Activated CD8-positive, alpha-beta memory T cell treated with anti-CD3 and anti-CD28 coated beads, Interleukin-2, amount 50 U/mL, for 24 hours (primary cell): Measurements from ENCODE around the gene ADK.
"Not testable (repeated sequence)": the region's sequence is repeated elsewhere in the genome, so short reads cannot be mapped to it uniquely, and the experiment has no call there.

ENCODE experiments used
- DNase-seq: peaks from one replicate; pipeline ENCODE4 v3.0.0-alpha.2; 2020; ENCODE audit errors: extremely low read depth

ADK gene

GRCh38 chr10:74150990-74151878 lies at the start of gene ADK:
TSS of gene ADK (plus strand) at chr10:74151221. CDS start at chr10:74151279, 58 bp downstream.
- DNase-seq, result peak; percentile 100

DNA sequence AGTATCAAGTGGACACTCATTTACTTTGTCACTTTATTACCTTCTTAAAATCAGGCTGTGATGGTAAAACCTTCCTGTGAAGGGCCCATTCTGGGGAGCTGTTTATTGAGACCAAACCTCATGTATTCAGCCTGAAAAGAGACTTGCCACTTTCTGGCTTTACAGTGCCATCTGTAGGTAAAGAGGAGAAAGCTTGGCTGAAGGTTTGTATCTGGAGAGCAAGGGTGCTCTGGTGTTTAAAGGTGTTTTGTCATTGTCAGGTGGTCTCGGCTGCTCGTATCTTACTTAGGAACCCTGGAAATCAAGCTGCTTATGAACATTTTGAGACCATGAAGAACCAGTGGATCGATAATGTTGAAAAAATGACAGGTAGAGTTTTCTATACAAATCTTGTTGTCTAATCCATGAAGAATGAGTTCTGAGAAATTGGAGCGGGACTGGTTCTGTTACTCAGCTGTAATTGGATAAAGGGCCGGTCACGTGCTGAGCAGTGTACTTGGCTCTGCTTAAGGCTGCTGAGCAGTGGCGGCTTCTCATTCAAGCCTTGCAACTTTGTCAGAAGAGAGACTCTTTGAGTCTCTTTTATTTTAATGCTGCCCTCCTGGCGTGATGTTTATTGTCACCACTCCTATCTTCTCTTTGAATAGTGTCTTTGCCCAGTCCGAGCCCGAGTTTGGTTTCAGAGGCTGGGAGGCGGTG lies 47.3 kb upstream of the ADK start:
- no peak for DNase-seq

DNA sequence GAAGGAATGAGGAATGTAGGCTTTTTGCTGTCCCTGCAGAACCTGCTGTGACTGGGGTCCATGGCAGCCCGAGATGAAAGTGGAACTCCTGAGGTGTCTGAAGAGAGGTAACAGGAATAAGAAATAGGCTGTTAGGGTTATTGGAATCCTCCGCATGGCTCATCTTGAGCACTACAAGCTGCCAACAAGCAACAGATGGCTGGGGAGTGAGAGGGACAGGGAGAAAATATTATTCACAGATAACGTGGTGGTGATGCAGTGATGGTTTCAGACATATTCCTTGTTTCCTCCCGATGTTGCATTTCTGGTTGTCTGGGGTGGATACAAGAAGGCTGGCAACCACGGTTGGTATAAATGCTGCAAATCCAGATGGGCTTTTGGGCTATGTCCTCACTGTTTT lies 46.5 kb upstream of the ADK start:
- DNase-seq, result no peak

DNA sequence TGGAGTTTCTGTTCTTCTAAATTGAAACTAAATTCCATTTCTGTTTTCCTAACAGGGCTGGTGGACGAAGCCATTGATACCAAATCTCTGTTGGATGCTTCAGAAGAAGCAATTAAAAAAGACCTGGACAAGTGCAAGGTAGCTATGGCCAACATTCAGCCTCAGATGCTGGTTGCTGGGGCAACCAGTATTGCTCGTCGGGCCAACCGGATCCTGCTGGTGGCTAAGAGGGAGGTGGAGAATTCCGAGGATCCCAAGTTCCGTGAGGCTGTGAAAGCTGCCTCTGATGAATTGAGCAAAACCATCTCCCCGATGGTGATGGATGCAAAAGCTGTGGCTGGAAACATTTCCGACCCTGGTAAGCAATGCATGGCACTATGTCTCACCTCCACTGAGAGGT lies 46.0 kb upstream of the ADK start:
- DNase-seq, result no peak

GRCh38 chr10:74107391-74107790 lies 43.6 kb upstream of the ADK start:
- DNase-seq, result no peak

DNA sequence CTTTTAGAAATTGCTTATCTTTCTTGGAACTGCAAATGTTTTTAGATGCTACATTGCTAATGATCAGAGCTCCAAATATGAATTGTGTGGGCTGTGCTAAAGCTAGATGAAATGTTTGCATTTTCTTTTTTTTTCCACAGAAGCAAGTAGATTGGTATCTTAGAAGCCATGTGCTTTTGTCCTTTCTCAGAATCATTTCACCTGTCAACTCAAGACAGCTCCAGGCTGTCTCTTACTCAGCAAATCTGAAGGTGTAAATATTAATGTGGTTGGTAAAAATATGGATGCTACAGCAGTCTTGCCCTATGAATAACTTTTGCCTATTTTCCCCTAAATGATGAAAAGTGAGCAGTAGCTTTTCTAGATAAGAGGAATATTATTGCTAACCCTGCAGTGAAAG lies 41.6 kb upstream of the ADK start:
- no peak for DNase-seq

DNA sequence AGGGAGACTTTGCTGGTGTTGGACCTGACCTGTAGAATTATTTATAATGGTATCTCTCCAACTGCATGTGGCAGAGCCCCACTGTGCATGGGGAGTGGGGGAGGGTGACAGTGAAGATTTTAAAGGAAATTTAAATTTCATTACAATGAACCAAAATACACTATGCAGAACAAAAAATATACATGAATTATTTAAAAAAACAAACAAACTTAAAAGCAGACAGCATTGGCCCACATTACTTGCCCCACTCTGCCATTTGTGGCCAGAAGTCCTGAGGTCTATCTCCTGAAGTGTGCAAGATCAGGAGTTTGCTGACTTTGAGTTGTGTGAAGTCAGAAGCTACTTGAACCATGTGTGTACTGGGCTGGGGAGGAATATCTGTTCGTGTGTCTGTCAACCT lies 40.9 kb upstream of the ADK start:
- DNase-seq, result no peak

- DNase-seq, result no peak
Observed at GRCh38 chr10:74111799-74112198, 39.2 kb upstream of the ADK start.

GRCh38 chr10:74113546-74113945 lies 37.5 kb upstream of the ADK start:
- no peak for DNase-seq

DNA sequence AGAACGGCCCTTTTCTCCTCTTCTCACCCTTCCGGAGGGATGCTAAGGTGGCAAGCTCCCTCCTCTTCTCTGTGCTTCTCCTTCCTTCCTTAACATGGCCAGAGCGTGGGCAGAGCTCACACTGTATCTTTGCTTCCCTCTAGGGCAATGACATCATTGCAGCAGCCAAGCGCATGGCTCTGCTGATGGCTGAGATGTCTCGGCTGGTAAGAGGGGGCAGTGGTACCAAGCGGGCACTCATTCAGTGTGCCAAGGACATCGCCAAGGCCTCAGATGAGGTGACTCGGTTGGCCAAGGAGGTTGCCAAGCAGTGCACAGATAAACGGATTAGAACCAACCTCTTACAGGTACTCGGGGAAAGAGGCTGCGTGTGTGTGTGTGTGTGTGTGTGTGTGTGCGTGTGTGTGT lies 37.0 kb upstream of the ADK start:
- no peak for DNase-seq

- DNase-seq, result no peak
Observed at GRCh38 chr10:74117738-74118137, 33.3 kb upstream of the ADK start.

- no peak for DNase-seq
Observed at GRCh38 chr10:74118804-74119203, 32.2 kb upstream of the ADK start.

GRCh38 chr10:74120911-74121310 lies 30.1 kb upstream of the ADK start:
- DNase-seq, result no peak

GRCh38 chr10:74121368-74121767 lies 29.7 kb upstream of the ADK start:
- no peak for DNase-seq

GRCh38 chr10:74122060-74122459 lies 29.0 kb upstream of the ADK start:
- no peak for DNase-seq

DNA sequence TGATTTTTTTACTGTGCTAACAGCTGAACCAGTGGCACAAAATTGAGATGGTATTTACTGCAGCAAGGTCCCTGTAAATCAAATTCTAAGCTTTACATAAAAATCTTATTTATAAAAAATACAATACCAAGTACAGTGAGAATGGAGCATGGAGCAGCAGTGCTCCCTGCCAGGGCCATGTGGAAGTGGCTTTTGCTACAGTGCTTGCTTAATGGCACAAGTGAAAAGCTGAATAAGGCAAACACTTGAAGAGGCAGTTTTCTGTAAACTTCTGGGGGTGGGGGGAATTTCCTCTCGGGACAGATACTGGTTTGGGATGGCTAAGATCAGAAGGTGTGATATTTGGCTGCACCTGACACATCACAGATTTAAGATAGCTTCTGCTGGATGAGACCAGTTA lies 27.9 kb upstream of the ADK start:
- DNase-seq, result no peak

- no peak for DNase-seq
Observed at GRCh38 chr10:74133923-74134820, 16.8 kb upstream of the ADK start.

- DNase-seq, result no peak
Observed at GRCh38 chr10:74135452-74135851, 15.6 kb upstream of the ADK start.

- no peak for DNase-seq
Observed at GRCh38 chr10:74137992-74138391, 13.0 kb upstream of the ADK start.

GRCh38 chr10:74138596-74138995 lies 12.4 kb upstream of the ADK start:
- DNase-seq, result not testable (repeated sequence)

DNA sequence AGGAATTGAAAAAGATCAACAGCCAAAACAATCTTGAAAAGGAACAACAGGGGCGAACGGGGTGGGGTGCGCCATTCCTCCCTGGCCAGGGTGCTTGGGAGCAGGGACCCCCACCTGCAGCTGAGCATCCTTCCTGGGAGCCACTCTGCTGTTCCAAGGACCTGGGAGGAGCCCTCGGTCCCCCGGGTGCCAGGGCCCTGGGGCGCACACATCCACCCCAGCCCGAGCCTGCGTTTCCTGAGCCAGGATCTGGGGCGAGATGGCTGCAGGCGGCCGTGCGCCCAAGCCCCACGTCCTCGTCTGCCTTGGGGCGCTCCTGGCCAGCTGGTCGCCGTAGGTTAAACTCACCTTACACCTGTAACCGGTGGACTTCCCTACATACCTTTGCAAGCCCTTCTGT lies 11.0 kb upstream of the ADK start:
- no peak for DNase-seq

DNA sequence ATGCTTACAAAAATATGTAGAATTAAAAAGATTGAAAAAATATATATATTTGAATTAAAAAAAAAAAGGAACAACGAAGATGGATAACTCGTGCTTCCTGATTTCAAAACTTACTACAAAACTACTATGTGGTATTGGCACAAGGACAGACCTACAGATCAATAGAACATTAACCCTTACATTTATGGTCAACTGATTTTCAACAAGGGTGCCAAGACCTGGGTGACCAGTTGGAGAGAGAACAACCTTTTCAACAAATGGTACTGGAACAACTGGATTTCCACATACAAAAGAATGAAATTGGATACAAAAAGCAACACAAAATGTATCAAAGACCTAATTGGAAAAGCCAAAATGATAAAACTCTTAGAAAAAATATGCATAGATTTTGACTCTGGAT lies 10.5 kb upstream of the ADK start:
- DNase-seq, result no peak
